Activated CD4-positive, CD25-positive, alpha-beta regulatory T cell treated with anti-CD3 and anti-CD28 coated beads, Interleukin-2, amount 50 U/mL, for 16 hours (primary cell): Measurements from ENCODE around the gene TGFB1I1.
"Not testable (repeated sequence)": the region's sequence is repeated elsewhere in the genome, so short reads cannot be mapped to it uniquely, and the experiment has no call there.

Experiments
- DNase-seq: peaks from one replicate; pipeline ENCODE4 v3.0.0-alpha.2; 2020; ENCODE audit warnings: low read depth, low spot score

Gene TGFB1I1

DNA sequence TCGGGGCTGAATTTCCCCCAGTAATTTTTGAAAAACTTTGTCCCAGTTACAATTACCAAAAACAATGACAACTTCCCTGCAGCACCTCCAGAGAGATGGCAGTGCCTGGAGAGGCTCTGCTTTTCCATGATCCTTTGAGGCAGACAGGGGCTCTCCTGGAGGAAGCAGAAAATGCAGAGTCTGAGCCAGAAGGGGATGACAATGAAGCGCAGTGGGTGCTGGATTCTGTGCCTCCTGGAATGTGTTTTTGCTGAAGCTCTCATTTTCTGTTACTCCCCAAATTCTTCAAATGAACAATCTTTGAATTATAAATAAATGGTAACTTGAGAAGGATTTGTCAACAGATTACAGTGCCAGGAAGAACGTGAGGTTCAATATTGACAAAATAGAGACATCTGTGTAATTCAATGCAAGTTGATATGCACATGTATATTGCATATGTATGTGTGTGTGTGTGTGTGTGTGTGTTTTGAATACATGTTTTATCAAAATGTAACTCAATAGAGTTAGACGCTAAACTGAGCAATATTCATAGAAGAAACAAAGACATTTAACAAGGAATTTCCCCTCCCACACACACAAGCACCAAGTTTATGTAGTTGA, 45.9 kb downstream of the TGFB1I1 start:
- no peak for DNase-seq

DNA sequence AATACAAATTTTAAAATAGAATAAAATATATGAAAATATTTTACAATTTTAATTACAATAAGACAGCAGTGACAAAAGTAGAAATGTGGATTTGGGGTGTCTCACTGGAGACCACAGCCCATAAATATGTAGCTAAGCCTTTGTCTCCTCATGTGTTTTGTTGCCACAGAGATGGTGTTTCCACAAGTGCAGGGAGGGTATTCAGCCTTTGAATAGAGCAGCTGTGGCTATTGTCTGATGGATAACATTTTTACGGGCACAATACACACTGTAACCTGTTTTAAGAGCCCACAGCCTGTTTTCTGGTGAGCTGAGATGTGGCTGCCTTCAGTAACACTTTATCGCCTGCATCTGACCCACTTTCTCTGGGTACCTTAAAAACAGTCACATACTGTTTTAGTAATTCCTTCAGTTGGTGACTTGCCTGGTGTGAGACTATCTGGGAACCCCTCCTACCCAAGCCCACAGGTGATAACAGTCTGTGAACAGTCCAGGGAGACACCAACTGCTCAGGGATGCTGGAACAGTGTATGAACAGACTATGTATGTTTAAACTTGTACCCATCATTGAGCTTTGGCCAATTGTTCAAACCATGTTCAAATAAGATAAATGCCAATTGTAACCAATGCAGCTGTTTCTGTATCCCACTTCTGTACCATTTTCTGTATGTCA, 47.9 kb downstream of the TGFB1I1 start:
- no peak for DNase-seq

DNA sequence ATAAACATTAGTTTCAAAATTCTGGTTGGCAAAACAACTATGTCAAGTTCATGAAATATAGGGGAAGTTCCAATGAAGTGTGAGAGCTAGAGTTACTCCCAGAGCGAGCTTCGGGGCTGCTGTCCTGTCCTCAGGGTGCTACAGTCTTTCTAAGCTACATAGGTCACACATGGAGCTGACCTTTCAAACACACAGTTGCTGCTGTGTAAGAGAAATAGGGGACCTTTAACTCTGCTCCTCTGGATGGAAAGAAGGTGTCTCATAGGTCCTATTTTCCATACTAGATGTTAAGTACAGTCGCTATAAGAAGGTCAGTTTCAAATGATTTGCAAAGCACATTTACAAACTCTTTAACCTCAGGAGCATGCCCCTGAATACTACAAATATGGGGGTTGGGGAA, 49.4 kb downstream of the TGFB1I1 start:
- no peak for DNase-seq

DNA sequence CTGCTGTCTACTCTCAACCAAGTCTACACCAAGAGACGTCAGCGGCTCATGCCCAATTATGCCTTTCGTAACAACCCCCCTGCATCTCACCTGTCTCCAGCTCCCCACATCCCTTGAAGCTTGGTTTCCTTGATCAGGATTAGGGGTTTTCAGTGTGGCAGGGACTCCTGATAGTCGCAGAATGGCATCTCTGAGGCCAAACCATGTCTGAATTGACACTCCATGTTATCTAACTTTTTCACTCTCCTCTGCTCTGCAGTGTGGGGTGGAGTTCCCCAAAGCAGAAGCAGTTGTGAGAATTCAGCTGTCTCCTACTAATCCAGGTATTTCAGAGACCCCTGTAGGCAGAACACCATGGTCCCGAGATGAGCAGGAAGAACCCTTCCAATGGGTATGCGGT, 50.1 kb downstream of the TGFB1I1 start:
- no peak for DNase-seq

GRCh38 chr16:31523768-31524167, 51.8 kb downstream of the TGFB1I1 start:
- not testable (repeated sequence) for DNase-seq

- no peak for DNase-seq
These were observed 53.2 kb downstream of the TGFB1I1 start for GRCh38 chr16:31525113-31525512.
